NCI-H2107 (cell line): ENCODE data around the gene MIER1.
"Not testable (repeated sequence)": the region's sequence is repeated elsewhere in the genome, so short reads cannot be mapped to it uniquely, and the experiment has no call there.

ENCODE experiments used
- DNase-seq: peaks from one replicate; lab custom pipeline; 2025; lab: John Stamatoyannopoulos, UW

Gene MIER1

GRCh38 chr1:66924756-66925557 lies at the start of gene MIER1, which contains the start of gene DNAI4:
Gene MIER1 (plus strand): TSS chr1:66924990. CDS start chr1:66925029, 39 bp downstream.
Gene DNAI4 (minus strand): TSS chr1:66924856. CDS start chr1:66924831, 25 bp downstream.
- peak; percentile 97 for DNase-seq

GRCh38 chr1:66876664-66877063 lies 48.1 kb upstream of the MIER1 start:
- DNase-seq = no peak

GRCh38 chr1:66889030-66889429 lies 35.8 kb upstream of the MIER1 start:
- DNase-seq = no peak

DNA sequence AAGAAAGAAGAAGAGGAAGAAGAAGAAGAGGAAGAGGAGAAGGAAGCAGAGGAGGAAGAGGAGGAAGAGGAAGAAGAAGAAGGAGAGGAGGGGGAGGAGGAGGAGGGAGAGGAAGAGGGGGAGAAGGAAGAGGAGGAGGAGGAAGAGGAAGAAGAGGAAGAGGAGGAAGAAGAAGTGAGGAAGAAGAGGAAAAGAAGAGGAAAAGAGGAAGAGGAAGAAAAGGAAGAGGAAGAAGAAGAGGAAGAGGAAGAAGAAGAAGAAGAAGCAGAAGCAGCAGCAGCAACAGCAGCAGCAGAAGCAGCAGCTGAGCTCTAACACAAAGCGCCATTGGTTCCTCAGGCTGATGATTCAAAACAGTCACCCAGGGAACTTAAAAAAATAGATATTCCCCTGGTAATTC lies 34.2 kb upstream of the MIER1 start:
- no peak for DNase-seq

DNA sequence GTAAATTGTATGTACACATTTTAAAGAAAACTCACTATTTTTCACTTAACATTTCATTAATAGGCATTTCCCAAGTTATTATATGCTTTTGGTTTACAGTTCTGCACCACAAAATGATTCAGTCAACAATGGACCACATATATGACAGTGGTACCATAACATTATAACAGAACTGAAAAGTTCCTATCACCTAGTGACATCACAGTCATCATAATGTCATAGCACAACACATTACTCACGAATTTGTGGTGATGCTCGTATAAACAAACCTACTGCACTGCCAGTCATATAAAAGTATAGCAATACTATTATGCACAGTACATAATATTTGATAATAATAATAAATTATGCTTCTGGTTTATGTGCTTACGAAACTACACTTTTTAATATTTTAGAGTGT lies 31.1 kb upstream of the MIER1 start:
- DNase-seq = no peak

GRCh38 chr1:66915203-66915602 lies 9.6 kb upstream of the MIER1 start:
- DNase-seq = not testable (repeated sequence)

GRCh38 chr1:66916320-66916719 lies 8.5 kb upstream of the MIER1 start:
- DNase-seq = no peak

- DNase-seq = no peak
These were observed 7.3 kb upstream of the MIER1 start for GRCh38 chr1:66917476-66917875.

DNA sequence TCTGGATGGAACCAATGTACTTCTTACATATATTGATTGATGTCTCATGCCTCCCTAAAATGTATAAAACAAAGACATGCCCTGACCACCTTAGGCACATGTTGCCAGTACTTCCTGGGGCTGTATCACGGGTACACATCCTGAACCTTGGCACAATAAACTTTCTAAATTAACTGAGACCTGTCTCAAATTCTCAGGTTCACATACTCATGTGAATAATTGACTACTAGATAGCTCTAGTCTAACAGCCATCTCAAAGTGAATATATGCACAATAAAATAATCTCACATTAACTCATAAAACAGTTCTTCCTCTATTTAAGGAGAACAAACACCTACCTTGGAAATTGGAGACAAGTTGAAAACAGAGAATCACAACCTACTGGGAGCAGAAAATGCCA lies 5.7 kb upstream of the MIER1 start:
- DNase-seq = no peak

DNA sequence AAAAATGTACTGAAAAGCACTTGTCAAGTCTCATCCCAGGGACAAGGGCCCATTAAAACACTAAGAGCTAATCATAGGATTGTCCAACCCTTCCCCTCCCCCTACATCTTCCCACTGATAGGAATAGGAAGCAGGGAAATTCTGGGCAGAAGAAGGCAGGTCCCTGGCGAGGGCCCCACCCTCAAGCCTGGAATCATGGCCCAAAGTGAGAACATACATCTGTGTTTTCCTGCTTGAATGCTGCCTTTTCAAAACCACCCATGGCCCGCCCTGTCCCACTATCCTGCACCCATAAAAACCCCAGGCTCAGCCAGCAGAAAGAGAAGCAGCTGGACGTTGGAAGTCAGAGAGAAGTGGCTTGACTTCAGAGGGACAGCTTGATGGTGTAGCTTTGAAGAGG lies 5.0 kb upstream of the MIER1 start:
- no peak for DNase-seq

- DNase-seq = no peak
These were observed 4.2 kb upstream of the MIER1 start for GRCh38 chr1:66920543-66920942.

- DNase-seq = no peak
These were observed 744 bp downstream of the MIER1 start for GRCh38 chr1:66925558-66925910.

- DNase-seq = no peak
These were observed 1.2 kb downstream of the MIER1 start for GRCh38 chr1:66925944-66926343.

DNA sequence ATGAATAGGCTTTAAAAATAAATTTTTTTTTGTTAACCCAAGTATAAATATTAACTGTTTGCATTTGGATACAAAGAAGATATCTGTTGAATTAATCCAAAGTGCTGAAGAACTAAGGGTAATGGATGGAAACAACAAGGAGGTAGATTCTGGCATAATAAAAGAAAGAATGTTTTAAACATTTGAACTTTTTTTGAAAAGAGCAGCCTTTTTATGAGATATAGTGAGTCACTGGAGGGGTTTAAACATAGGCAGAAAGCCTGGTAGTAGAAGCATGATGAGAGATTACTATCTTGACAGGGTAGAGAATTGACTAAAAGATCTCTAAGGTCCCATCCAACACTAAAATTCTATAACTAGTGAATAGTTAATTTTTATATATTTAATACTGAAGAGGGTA lies 2.7 kb downstream of the MIER1 start:
- DNase-seq = no peak

- no peak for DNase-seq
These were observed 4.4 kb downstream of the MIER1 start for GRCh38 chr1:66929146-66929688.

DNA sequence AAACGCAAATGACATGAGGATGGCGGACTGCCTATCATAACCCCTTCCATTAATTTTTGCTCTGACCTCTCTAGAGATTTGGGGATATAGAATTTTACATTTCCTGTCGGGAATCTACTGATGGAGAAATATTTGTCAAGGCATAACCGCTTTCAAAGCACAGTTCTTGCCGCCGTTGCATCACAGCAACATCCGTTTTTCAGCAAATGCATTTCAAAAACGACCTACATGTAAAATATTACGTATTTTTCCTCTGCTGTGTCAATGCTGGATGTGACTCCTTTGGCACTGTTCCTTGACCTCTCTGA lies 4.9 kb downstream of the MIER1 start:
- no peak for DNase-seq

DNA sequence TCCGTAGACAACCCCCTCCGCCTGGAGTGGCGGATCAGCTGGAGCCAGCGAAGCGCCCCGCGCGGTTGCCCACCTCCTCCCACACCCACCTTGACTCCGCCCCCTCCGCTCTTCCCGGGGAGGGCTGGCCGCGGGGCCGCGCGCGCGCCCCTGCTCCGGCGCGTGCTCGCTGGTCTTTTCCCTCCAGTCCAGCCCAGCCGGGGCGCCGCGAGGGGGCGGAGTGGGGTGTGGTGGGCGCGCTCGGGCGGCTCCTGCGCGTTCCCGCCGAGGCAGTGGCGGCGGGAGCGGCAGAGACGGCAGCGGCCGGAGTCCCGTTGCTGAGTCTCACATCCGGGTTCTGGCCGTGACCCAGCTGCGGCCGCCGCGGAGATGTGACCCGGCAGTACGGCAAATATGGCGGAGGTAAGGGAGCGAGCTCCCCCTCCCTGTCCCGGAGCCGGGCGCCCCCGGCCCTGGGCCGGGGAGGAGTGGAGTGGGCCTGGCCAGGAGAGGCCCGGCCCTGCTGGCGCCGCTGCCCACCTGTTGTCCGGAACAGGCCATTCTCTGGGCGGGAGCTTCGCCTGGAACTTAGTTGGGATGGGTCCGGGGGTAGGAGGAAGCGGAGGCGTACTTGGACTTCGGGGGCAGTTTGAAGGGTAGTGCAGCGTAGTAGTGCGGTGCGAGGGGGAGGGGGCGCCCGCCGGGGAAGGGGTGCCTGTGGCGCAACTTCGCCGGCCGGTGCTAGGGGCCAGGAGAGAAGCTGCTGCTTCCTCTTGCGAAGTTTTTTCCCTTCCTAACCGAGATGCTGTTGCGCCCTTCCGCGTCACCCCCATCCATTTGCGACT lies 5.4 kb downstream of the MIER1 start:
- peak; percentile 97 for DNase-seq

GRCh38 chr1:66930823-66931174 lies 6.0 kb downstream of the MIER1 start:
- no peak for DNase-seq

GRCh38 chr1:66931590-66931989 lies 6.8 kb downstream of the MIER1 start:
- peak; percentile 21 for DNase-seq

DNA sequence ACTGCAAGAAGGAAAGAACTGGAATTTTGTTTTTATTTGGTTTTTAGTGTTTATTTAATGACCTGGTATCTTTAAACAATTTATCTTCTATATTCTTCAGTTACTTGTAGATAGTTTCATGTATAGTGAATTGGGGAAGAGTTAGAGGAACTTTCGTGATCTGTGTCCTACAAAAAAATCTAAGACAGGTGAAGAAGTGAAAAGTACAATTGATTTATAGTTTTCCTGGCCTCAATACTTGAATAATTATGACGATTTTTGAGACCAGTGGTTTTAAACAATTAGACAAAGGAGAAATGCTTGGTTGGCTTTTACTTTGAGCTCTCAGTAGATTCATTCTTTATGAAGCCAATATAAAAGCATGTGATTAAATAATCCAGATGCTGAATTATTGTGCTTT lies 7.5 kb downstream of the MIER1 start:
- DNase-seq = no peak

DNA sequence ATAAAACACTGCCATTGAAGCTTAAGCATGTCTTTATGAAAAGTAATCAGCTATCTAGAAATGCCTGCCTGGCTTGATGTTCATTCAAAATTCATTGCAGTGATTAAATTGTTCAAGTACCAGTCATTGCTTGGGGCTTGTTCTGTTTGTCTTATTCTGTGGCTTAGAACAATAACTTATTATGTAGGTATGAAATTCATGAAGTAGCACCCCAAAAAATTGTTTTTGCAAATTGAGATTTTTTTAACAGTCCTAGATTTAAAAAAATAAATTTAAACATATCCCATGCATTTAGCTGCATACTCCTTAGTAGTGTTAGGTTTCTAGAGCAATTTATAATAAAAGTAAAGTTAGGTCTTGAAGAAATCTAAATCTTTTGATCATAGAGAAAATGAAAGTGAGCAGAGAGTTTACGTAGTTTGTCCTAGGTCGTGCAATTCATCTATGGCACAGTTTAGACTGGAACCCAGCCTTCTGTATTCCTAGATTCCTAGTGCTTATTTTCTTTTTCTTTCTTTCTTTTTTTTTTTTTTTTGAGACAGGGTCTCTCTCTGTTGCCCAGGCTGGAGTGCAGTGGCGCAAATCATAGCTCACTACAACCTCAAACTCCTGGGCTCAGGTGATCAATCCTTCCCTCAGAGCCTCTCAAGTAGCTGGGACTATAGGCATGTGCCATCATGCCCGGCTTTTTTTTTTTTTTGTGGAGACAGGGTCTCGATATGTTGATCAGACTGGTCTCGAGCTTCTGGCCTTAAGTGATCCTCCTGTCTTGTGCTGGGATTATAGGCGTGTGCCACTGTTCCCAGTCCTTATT lies 9.3 kb downstream of the MIER1 start:
- DNase-seq = no peak

GRCh38 chr1:66937529-66938234 lies 12.9 kb downstream of the MIER1 start:
- no peak for DNase-seq
